HUES48 (cell line): Measurements from ENCODE around the gene MEG3.

Experiments used
- H3K27ac ChIP-seq: one replicate; pipeline ENCODE4 v1.7.0; 2013; ENCODE audit warnings: low read depth, low read length, inconsistent platforms
- H3K27me3 ChIP-seq: 2 replicates; pipeline ENCODE4 v1.6.1; 2013; ENCODE audit warnings: mild to moderate bottlenecking, low read length; ENCODE audit not compliant: control insufficient read depth, insufficient read depth
- H3K36me3 ChIP-seq: 2 replicates; pipeline ENCODE4 v1.6.1; 2013; ENCODE audit warnings: low read length; ENCODE audit not compliant: control insufficient read depth, insufficient read depth
- H3K4me1 ChIP-seq: 2 replicates; pipeline ENCODE4 v1.6.1; 2013; ENCODE audit warnings: mild to moderate bottlenecking, low read length; ENCODE audit not compliant: control insufficient read depth, insufficient read depth
- H3K4me3 ChIP-seq: 2 replicates; pipeline ENCODE4 v1.5.1; 2013; ENCODE audit warnings: mild to moderate bottlenecking, low read depth, low read length
- H3K9ac ChIP-seq: 2 replicates; pipeline ENCODE4 v1.6.1; 2013; ENCODE audit warnings: mild to moderate bottlenecking, low read depth, low read length, moderate library complexity
- H3K9me3 ChIP-seq: 2 replicates; pipeline ENCODE4 v1.6.1; 2013; ENCODE audit warnings: low read length; ENCODE audit not compliant: control insufficient read depth, insufficient read depth

The MEG3 gene

GRCh38 chr14:100835548-100836310, 9.8 kb downstream of the MEG3 start:
- Histone ChIP-seq H3K27me3 (no peaks in the 10 kb centered on the region), H3K9me3 (no peaks in the 10 kb centered on the region), H3K27ac (no peak overlapping the region), H3K36me3 (peaks cover 25% of the 10 kb centered on the region), H3K4me1 (peaks cover 43% of the 10 kb centered on the region), H3K4me3 (no peak overlapping the region), H3K9ac (no peak overlapping the region)

DNA sequence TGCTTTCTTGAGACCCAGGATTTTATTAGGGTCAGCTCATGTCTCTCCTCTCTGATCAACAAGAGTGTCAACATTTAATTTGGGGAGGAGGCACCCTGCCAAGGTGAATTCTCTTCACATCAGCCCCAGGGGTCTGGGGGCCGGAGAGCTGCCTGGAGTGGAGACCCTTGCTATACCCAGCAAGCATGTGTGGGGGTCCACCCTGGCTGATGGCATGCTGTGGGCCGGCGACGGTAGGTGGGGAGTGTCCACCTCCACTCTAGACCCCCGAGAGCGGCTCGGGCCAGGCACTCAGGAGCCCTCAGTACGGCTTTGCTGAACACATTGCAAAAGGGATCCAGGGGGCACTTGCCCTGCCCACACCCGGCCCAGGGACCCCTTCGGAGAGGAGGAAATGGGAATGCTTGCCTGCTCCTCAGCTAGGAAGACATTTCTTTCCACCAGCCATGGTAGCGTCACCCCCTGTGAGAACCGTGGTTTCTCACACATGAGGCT, 10.4 kb downstream of the MEG3 start:
- Histone ChIP-seq H3K27ac (no peak overlapping the region), H3K4me1 (peaks cover 41% of the 10 kb centered on the region), H3K9me3 (no peaks in the 10 kb centered on the region), H3K4me3 (no peak overlapping the region), H3K9ac (no peak overlapping the region), H3K36me3 (peaks cover 23% of the 10 kb centered on the region), H3K27me3 (no peaks in the 10 kb centered on the region)

- peaks cover 33% of the 10 kb centered on the region for H3K4me1 ChIP-seq
- no peak overlapping the region for H3K27ac ChIP-seq
Observed at GRCh38 chr14:100836941-100837804, 11.3 kb downstream of the MEG3 start.

DNA sequence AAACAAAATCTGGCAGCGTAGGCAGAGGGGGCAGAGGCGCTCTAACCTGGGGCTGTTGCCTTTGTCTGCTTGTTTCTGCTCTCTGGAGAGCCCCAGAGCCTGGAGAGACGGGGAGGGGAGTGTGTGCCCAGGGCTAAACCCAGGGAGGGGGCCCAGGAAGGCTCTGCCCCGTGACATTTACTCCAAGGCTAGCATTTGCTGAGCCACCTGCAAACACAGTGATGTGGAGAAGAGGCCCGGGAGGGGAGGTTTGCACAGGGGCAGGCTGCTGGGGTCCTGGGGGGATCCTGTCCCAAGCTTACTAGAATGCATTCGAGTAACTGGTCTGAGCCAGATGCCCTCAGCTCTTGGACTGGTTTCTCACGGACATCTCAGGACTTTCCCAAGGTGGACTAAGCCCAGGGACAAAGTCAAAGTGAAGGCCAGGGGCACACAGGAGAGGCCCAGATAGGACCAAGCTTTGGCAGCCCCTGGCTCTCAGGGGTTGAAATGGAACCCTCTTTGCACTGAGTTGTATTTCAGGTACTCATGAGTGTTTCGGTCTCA, 12.0 kb downstream of the MEG3 start:
- H3K36me3 ChIP-seq = peaks cover 13% of the 10 kb centered on the region
- peaks cover 26% of the 10 kb centered on the region for H3K4me1 ChIP-seq
- H3K9me3 ChIP-seq = no peaks in the 10 kb centered on the region
- H3K27me3 ChIP-seq = no peaks in the 10 kb centered on the region
- no peak overlapping the region for H3K27ac ChIP-seq
- H3K9ac ChIP-seq = no peak overlapping the region
- no peak overlapping the region for H3K4me3 ChIP-seq

More at GRCh38 chr14:100836941-100837804, 11.3 kb downstream of the MEG3 start:
- peaks cover 17% of the 10 kb centered on the region for H3K36me3 ChIP-seq
- H3K9me3 ChIP-seq = no peaks in the 10 kb centered on the region
- H3K9ac ChIP-seq = no peak overlapping the region
- no peaks in the 10 kb centered on the region for H3K27me3 ChIP-seq
- H3K4me3 ChIP-seq = no peak overlapping the region

DNA sequence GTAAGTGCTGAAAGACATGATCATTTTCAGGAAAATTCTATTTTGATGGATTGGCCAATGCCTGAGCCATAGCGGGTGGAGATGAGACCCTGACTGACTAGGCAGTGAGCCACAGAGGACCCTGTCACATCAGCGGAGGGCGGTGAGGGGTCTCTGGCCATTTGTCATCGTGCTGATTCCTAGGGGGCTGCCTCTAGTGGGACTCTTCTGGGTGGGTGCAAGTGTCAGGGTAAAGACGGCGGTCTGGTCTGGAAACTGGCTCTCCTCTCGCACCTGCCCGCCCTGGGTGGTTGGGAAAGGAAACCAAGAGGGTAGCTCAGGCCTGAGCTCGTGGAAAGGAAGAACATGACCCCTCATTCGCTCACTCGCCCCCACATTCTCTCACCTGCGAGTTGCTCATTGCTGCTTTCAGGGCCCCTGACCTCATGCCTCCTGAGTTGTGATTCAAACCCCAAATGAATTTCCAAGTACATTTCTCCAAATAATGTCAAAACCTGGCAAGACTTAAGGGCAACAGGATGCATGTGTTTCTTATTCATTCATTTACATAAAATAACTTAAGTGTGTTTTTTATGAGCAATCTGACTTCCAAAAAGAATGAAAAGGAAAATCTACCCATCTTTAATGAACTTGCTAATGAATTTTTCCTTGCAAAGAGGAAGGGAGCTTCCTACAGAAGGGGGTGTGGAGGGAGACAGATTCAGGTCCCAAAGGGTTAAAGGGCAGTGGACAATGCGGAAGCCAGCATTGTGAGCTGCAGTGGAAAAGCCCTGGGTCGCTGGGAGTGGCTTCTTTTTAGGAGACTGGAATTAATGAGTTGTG, 12.8 kb downstream of the MEG3 start:
- H3K36me3 ChIP-seq = peaks cover 8% of the 10 kb centered on the region; the same call in 1 of the 2 replicates
- H3K9ac ChIP-seq = no peak overlapping the region
- no peaks in the 10 kb centered on the region for H3K9me3 ChIP-seq
- H3K4me1 ChIP-seq = peaks cover 25% of the 10 kb centered on the region
- peak overlapping the region; percentile 88 for H3K27ac ChIP-seq
- no peaks in the 10 kb centered on the region for H3K27me3 ChIP-seq
- no peak overlapping the region for H3K4me3 ChIP-seq

- H3K9me3 ChIP-seq = no peaks in the 10 kb centered on the region
- H3K4me3 ChIP-seq = no peak overlapping the region
- peak overlapping the region; percentile 88 for H3K27ac ChIP-seq
- H3K27me3 ChIP-seq = no peaks in the 10 kb centered on the region
- H3K9ac ChIP-seq = no peak overlapping the region
- H3K4me1 ChIP-seq = peaks cover 25% of the 10 kb centered on the region
- 0 out of 2 replicates have a peak, but pooled peaks cover 3% of the 10 kb centered on the region for H3K36me3 ChIP-seq
Observed at GRCh38 chr14:100839315-100839585, 13.3 kb downstream of the MEG3 start.

DNA sequence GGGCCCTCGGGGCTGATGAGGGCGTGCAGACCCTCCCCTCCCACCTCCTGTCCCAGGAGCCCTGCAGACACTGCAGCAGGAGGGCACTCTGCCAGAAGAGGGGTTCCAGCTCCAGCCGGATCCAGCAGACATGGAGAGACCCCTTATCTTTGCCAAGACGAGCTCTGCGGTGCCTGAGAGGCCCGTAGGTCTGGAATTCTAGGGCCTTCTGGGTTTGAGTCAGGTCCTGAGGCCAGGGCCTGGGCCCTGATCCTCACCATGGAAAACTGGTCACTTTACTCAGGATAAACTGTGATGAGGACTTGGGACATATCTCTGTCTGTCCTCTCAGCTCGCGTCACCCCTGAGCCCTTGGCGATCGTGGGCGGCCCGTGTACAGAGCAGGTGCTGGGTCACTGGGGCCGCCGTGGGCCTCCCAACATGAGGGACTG, 13.8 kb downstream of the MEG3 start:
- Histone ChIP-seq H3K27ac (peak overlapping the region; percentile 88), H3K9ac (no peak overlapping the region)

DNA sequence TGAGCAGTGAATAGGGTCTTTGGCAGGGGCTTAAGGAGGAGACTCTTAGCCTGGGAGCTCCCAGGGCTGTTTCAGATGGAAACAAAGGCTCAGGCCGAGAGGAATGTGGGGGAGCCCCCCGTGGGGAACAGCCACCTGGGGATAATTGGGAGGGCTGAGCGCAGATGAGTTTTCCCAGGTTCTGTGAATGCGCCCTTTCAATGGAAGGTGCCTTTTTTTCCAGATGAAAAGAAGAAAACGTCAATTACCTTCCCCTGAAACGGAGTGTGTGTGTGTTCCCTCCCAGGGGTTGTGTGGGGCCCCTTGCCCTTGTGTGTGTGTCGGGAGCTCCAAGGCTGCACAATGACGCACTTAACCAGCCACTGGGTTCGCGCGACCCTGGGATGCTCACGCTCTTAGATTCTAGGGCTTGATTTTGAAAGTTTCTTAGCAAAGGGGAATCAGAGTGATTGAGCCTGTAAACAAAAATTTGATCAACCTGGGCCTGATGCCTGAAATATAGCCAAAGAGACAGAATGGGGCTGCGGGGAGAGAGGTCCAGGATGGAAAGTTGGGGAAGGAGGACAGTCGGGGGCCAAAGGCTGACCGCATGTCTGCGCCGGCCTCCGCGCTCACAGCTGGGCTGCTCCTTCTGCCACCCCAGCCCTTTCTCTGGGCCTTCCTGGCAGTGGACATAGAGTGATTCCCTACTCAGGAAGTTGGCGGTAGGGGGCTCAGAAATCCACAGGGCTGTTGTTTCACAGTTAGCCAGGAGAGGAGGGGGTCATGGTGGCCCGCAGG, 14.6 kb downstream of the MEG3 start:
- Histone ChIP-seq H3K27me3 (no peaks in the 10 kb centered on the region), H3K27ac (peak overlapping the region; percentile 88), H3K36me3 (0 out of 2 replicates have a peak, but pooled peaks cover 3% of the 10 kb centered on the region), H3K9ac (no peak overlapping the region), H3K9me3 (no peaks in the 10 kb centered on the region), H3K4me3 (no peak overlapping the region), H3K4me1 (peaks cover 25% of the 10 kb centered on the region)

More for the DNA sequence above, 13.8 kb downstream of the MEG3 start:
- H3K36me3 ChIP-seq = 0 out of 2 replicates have a peak, but pooled peaks cover 3% of the 10 kb centered on the region
- H3K9me3 ChIP-seq = no peaks in the 10 kb centered on the region
- no peak overlapping the region for H3K4me3 ChIP-seq
- peaks cover 25% of the 10 kb centered on the region for H3K4me1 ChIP-seq
- H3K27me3 ChIP-seq = no peaks in the 10 kb centered on the region

DNA sequence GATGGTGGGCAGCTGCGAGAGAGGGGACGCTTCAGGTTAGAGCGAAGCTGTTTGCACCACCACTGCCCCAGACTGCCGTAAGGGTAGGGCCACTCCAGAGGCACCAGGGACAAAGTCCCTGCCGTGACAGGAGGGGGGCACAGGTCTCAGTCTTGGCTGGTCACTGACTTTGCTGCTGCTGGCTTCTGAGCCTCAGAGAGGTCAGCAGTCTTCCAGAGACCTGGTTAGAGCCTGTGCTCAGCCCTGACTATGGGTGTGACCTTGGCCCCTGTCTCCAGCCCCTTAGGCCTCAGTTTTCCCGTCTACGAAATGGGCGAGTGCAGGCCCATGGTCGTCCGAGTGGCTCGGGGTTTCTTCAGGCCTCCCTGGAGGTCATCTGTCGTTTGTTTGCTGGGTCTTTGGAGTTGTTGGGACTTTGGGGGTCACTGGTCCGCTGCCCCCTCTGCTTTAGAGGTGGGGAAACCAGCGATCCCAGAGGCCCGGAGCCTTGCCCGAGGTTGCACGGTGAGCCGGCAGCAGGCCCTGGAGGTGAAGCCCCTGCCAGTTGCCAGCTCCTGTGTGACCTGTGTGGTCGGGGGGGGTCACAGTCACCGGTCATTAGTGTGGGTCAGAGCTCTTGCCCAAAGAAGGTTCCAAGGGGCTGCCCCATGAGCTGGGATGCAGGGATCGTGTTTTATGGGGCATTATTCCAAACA, 15.3 kb downstream of the MEG3 start:
- peak overlapping the region; percentile 88 for H3K27ac ChIP-seq
- H3K4me3 ChIP-seq = no peak overlapping the region
- peaks cover 4% of the 10 kb centered on the region; the same call in 1 of the 2 replicates for H3K36me3 ChIP-seq
- H3K4me1 ChIP-seq = peaks cover 25% of the 10 kb centered on the region
- H3K27me3 ChIP-seq = no peaks in the 10 kb centered on the region
- H3K9ac ChIP-seq = no peak overlapping the region
- no peaks in the 10 kb centered on the region for H3K9me3 ChIP-seq
